Ectodermal cell (in vitro differentiated cells): ENCODE results near the gene RALGAPA2.

Experiments used
- H3K27ac ChIP-seq: 2 replicates; pipeline ENCODE4 v1.7.0; 2013; ENCODE audit warnings: mild to moderate bottlenecking, low read depth, low read length; ENCODE audit not compliant: insufficient read depth, poor library complexity, severe bottlenecking
- H3K27me3 ChIP-seq: 2 replicates; pipeline ENCODE4 v1.7.0; 2013; ENCODE audit warnings: mild to moderate bottlenecking, low read length; ENCODE audit not compliant: insufficient read depth, control insufficient read depth, poor library complexity, severe bottlenecking
- H3K36me3 ChIP-seq: one replicate; pipeline ENCODE4 v1.7.0; 2013; ENCODE audit warnings: low read length; ENCODE audit not compliant: control insufficient read depth, insufficient read depth
- H3K4me1 ChIP-seq: one replicate; pipeline ENCODE4 v1.7.0; 2013; ENCODE audit warnings: low read length; ENCODE audit not compliant: control insufficient read depth, insufficient read depth
- H3K4me3 ChIP-seq: 2 replicates; pipeline ENCODE4 v1.7.0; 2013; ENCODE audit warnings: low read depth, low read length, control low read depth; ENCODE audit not compliant: insufficient read depth
- H3K9me3 ChIP-seq: 2 replicates; pipeline ENCODE4 v1.7.0; 2013; ENCODE audit warnings: mild to moderate bottlenecking, low read length, moderate library complexity; ENCODE audit not compliant: control insufficient read depth
- WGBS, 2 experiments: methylation state at CpG; one replicate each; pipeline ENCODE4 v1.1.7; 2013; ENCODE audit warnings: missing lambda C conversion rate in 2 of 2; 5-methylcytosine and 5-hydroxymethylcytosine counted together

The RALGAPA2 gene

DNA sequence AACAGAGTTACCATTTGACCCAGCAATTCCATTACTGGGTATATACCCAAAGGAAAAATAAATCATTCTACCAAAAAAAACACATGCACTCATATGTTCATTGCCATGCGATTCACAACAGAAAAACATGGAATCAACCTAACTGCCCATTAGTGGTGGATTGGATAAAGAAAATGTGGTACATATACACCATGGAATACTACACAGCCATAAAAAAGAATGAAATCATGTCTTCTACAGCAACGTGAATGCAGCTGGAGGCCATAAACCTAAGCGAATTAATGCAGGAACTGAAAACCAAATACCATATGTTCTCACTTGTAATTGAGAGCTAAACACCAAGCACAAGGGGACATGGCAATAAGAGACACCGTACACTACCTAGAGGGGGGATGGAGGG lies 12.5 kb downstream of the RALGAPA2 start:
- 91 to 94% methylated on average over 4 of the region's 4 CpGs for WGBS, 2 experiments
- no peak overlapping the region for H3K27ac ChIP-seq
- no peaks in the 10 kb centered on the region for H3K36me3 ChIP-seq
- no peaks in the 10 kb centered on the region for H3K27me3 ChIP-seq
- H3K4me1 ChIP-seq = no peaks in the 10 kb centered on the region
- H3K4me3 ChIP-seq = no peak overlapping the region
- H3K9me3 ChIP-seq = no peaks in the 10 kb centered on the region

DNA sequence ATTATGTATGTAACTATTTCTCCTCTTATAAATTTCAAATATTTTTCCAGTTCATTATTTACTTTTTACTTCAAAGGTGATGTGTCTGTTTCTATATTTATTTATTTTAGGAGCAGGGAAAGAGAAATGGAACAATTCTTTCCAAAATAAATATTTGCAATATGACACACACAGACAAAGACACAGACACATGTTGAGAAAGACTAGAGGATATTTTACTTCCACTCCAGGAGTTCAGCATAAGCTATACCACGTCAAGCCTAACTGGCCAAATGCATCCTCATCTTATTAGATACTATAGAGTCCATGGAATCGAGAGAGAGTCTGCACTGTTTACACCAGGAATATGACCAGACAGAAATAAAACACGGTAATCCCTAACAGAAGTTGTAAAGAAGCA lies 13.3 kb downstream of the RALGAPA2 start:
- 83 to 94% methylated on average over 3 of the region's 3 CpGs for WGBS, 2 experiments
- no peaks in the 10 kb centered on the region for H3K9me3 ChIP-seq

DNA sequence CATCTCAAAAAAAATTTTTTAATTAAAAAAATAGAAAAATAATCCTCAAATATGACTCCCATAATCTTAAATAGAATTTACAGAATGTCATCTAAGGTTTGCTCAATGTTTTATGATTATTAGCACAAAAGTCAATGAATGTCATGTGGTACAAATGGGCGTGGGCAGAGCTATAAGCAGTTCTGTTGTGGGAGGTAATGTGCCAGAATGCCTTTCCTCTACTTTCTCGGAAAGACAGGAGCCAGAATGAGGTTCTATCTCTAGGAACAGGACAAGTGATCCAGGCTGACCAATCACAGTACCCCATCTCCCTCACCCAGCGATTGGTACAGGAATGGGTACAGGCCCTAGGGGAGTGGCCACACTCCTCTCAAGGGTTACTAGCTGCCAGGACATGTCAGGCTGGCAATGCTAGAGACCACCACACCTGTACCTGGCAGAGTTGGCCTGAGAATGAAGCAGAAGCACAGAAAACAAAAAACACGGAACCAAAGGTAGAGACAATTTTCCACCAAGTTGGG lies 15.1 kb downstream of the RALGAPA2 start:
- Histone ChIP-seq H3K36me3 (no peaks in the 10 kb centered on the region), H3K27ac (no peak overlapping the region), H3K4me1 (no peaks in the 10 kb centered on the region), H3K4me3 (no peak overlapping the region), H3K9me3 (no peaks in the 10 kb centered on the region), H3K27me3 (no peaks in the 10 kb centered on the region)
- WGBS, 2 experiments = 93 to 99% methylated on average over 4 of the region's 4 CpGs

More for the DNA sequence above, 13.3 kb downstream of the RALGAPA2 start:
- Histone ChIP-seq H3K4me3 (no peak overlapping the region), H3K36me3 (no peaks in the 10 kb centered on the region), H3K4me1 (no peaks in the 10 kb centered on the region), H3K27me3 (no peaks in the 10 kb centered on the region), H3K27ac (no peak overlapping the region)

DNA sequence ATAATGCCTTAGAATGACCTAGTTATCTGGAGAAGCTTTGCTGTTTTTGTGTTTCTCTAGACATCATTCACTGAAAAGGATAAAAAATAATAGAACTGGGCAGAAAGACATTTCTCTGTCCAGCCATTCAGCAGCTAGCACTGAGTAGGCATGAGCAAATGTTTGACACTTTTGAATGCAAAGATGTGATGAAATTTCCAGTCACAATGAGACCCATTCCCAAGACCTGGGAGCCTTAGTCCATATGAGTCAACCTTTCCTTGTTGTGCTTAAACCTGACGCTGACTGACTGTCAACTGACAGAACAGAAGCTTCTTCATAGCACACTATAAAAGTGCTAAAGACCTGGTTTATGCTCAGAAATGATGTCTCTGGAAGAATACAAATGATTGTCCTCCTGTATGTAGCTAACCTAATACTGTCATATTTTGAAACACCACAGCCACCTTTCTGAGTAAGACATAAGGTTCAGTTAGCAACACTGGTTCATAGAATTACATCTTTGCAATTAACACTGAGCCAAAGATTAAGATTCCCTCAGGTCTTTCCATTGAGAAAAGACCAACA lies 17.1 kb downstream of the RALGAPA2 start:
- Histone ChIP-seq H3K4me3 (no peak overlapping the region), H3K9me3 (no peaks in the 10 kb centered on the region), H3K27ac (no peak overlapping the region), H3K27me3 (no peaks in the 10 kb centered on the region), H3K4me1 (no peaks in the 10 kb centered on the region), H3K36me3 (no peaks in the 10 kb centered on the region)
- WGBS, 2 experiments = 94 to 100% methylated on average over 1 of the region's 1 CpG

DNA sequence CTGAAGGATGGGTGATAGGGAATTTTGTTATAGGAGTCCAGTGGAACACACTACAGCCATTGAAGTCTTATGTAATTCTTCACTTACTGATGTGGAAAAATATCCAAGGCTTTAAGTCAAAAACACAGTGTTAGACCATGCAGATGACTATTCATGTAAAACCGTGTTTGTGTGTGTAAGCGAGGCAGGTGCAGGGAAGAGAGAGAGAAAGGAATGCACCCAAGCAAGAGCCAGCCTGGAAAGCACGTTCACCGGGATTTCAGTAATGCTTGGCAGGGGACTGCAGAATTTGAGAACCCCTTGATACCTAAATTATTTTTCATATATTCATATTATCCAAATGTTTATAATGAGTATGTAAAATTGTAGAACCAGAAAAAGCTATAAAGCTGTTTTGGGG lies 17.9 kb downstream of the RALGAPA2 start:
- Histone ChIP-seq H3K36me3 (no peaks in the 10 kb centered on the region), H3K27ac (no peak overlapping the region), H3K4me3 (no peak overlapping the region), H3K9me3 (no peaks in the 10 kb centered on the region), H3K27me3 (no peaks in the 10 kb centered on the region), H3K4me1 (no peaks in the 10 kb centered on the region)
- 86 to 96% methylated on average over 2 to 4 of the region's 4 CpGs for WGBS, 2 experiments

DNA sequence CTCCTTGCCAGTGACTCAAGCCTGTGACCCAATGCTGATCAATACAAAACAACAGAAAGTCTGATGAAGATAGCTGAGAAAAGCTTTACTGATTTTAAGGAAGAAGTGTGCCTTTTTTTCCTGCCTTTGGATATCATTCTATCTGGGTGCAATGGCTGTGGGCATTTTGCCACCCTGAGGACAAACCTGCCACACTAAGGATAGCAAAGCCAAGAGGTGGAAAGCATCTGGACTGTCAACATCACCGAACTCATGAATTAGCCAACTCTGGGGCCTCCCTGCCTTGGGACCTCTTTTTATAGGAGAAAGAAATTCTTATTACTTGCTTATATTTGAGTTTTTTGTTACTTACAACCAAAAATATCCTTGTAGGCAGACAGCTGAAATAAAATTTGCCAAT lies 19.9 kb downstream of the RALGAPA2 start:
- Histone ChIP-seq H3K27ac (no peak overlapping the region), H3K9me3 (no peaks in the 10 kb centered on the region), H3K4me3 (no peak overlapping the region), H3K27me3 (no peaks in the 10 kb centered on the region), H3K4me1 (no peaks in the 10 kb centered on the region), H3K36me3 (no peaks in the 10 kb centered on the region)
- 88 to 100% methylated on average over 1 of the region's 1 CpG for WGBS, 2 experiments

DNA sequence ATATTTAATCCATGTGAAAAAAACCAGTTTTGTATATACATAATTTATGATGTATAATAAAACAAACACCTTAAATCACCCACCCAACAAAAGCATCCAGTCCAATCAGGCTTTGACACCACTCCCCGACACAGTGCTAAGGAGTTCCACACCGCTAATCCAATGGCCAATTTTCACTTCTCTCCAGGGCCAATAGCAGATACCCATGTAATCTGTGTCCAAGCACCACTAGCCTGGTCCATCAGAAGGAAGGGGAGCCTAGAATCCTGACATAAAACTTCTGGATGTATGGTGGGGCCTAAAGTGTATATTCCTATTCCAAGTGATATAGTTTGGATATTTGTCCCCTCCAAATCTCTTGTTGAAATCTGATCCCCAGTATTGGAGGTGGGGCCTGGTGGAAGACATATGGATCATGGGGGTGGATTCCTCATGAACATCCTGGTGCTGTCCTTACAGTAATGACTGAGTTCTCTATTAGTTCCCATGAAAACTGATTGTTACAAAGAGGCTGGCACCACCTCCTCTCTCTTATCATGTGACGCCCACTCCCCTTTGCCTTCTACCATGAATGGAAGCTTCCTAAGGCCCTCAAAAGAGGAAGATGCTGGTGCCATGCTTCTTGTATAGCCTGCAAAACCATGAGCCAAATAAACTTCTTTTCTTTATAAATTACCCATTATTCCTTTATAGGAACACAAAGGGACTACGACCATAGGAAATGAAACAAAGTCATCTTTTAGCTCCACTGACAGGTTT lies 20.8 kb downstream of the RALGAPA2 start:
- WGBS, 2 experiments = 92 to 98% methylated on average over 4 of the region's 4 CpGs
- no peak overlapping the region for H3K4me3 ChIP-seq
- H3K4me1 ChIP-seq = no peaks in the 10 kb centered on the region
- H3K36me3 ChIP-seq = no peaks in the 10 kb centered on the region
- H3K27me3 ChIP-seq = no peaks in the 10 kb centered on the region
- H3K9me3 ChIP-seq = no peaks in the 10 kb centered on the region
- no peak overlapping the region for H3K27ac ChIP-seq

DNA sequence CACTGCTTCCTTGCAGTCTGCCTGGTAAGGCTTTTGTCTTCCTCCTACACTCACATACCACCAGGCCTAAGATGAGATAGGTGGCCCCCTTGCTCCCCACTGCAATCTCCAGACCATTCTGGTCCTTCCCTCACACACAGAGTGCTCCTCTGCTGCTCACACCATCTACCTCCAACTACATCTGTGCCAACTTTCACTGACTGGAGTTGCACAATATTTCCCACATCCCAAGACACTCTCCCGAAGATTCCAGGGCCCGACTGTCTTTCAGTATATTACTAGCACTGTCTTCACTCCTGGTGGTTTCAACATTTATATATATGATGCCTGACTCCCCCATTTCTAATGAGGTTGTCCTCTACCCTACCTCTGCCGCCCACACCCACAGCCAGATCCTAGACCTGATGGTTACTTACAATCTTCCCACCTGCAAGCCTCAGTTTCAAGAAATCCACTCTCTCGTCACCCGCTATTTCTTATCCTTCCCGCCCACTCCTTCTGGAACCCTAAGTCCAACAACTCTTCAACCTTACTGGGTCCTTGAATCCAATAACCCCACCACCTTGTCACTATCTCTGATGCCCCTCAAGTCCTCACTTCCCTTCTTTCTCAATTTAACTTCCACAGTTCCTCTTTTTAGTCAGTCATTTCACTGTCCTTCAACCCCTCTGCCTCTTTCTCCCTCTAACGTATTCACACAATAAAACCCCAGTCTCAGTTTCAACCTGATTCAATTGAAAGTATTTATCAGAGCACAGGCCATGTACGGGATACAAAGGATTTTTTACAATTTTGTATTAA lies 21.6 kb downstream of the RALGAPA2 start:
- no peak overlapping the region for H3K4me3 ChIP-seq
- WGBS, 2 experiments = 93 to 96% methylated on average over 7 of the region's 8 CpGs
- H3K27ac ChIP-seq = no peak overlapping the region
- H3K9me3 ChIP-seq = no peaks in the 10 kb centered on the region
- H3K27me3 ChIP-seq = no peaks in the 10 kb centered on the region
- H3K4me1 ChIP-seq = no peaks in the 10 kb centered on the region
- no peaks in the 10 kb centered on the region for H3K36me3 ChIP-seq

DNA sequence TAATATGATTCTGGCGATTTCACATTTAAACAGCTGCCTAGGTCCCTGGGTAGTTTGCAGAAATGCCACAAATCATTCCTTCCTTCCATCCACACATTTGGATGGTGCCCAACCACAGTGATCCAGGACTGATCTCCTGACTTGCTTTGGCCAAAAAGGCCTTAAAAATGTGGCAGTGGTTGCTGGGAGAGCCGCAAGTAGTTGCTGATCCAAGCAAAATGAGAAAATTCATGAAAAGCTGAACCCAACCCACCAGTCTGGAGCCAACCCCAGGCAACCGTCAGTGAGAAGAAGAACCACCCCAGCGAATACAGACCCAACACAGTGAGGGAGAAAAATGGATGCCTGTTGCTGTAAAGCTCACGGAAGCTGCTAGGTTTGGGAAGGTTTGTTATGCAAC lies 25.1 kb downstream of the RALGAPA2 start:
- no peaks in the 10 kb centered on the region for H3K27me3 ChIP-seq
- H3K9me3 ChIP-seq = no peaks in the 10 kb centered on the region
- H3K27ac ChIP-seq = no peak overlapping the region
- no peaks in the 10 kb centered on the region for H3K36me3 ChIP-seq
- no peaks in the 10 kb centered on the region for H3K4me1 ChIP-seq
- H3K4me3 ChIP-seq = no peak overlapping the region
- WGBS, 2 experiments = 91 to 96% methylated on average over 5 of the region's 5 CpGs

DNA sequence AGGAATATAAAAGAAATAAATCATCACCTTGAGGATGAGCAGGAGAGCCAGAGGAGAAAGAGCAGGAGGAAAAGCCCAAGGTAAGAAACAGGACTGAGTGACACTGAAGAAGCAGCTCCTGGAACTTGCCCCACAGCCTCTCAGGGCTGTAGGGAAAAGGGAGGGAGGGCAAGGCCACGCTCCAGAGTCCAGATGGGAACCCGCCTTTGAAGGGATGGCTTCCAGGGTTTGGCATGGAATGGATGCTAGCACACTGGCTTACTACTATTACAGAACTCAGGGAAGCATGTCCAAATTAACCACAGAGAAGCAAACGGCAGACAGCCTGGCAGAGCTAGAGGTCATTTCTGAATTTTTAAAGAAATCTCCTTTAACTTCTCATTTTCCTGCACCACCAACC lies 26.8 kb downstream of the RALGAPA2 start:
- Histone ChIP-seq H3K4me3 (no peak overlapping the region), H3K9me3 (no peaks in the 10 kb centered on the region), H3K4me1 (peaks cover 2% of the 10 kb centered on the region), H3K27me3 (no peaks in the 10 kb centered on the region), H3K36me3 (no peaks in the 10 kb centered on the region), H3K27ac (no peak overlapping the region)
- WGBS, 2 experiments = 92% methylated on average over 3 of the region's 3 CpGs
